Activated CD4-positive, CD25-positive, alpha-beta regulatory T cell treated with anti-CD3 and anti-CD28 coated beads, Interleukin-2, amount 50 U/mL, for 16 hours (primary cell): ENCODE results near the gene GALNT15.

Experiments
- DNase-seq: peaks from one replicate; pipeline ENCODE4 v3.0.0-alpha.2; 2020; ENCODE audit warnings: low read depth, low spot score

Gene GALNT15, protein sequence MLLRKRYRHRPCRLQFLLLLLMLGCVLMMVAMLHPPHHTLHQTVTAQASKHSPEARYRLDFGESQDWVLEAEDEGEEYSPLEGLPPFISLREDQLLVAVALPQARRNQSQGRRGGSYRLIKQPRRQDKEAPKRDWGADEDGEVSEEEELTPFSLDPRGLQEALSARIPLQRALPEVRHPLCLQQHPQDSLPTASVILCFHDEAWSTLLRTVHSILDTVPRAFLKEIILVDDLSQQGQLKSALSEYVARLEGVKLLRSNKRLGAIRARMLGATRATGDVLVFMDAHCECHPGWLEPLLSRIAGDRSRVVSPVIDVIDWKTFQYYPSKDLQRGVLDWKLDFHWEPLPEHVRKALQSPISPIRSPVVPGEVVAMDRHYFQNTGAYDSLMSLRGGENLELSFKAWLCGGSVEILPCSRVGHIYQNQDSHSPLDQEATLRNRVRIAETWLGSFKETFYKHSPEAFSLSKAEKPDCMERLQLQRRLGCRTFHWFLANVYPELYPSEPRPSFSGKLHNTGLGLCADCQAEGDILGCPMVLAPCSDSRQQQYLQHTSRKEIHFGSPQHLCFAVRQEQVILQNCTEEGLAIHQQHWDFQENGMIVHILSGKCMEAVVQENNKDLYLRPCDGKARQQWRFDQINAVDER

GRCh38 chr3:16174389-16174788, at the start of gene GALNT15:
Gene GALNT15, plus strand, starts transcription at chr3:16174680. Its CDS starts 472 bp downstream, at chr3:16175152.
- no peak for DNase-seq

DNA sequence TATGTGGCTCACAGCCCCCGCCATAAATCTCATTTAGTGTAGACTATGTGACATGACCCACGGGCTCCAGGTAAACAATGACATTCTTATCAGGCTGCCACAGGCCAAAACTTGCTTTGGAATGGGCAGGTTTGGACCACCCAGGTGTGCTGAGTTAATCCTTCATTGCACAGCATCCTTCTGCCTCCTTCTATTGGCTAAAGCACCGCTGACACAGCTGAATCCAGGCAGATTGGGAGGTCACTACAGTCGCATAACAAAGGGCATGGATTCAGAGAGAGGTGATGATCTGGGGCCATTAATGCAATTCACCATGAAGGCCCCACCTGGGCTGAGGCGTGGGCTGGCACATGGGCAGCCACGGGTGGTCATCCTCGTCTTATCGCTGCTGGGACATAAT, 47.8 kb upstream of the GALNT15 start:
- no peak for DNase-seq

DNA sequence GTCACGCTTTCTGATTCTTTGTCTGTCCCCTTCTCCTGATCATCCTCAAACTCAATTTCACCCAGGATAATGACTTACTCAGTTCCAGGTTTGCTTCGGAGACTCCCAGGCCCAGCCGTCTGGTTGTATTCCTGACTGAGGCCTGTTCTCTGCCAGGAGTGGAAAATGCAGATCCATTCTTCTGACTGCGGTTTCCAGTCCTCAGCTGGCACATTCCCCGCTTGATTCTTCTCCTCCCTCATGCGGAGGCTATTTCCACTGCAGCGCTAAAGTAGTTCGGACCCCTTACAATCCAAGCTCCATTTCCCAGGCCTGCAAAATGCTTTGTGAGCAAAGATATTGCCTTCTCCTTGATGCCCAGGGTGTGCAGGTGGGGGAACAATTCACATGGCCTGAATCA, 47.2 kb upstream of the GALNT15 start:
- no peak for DNase-seq

- DNase-seq: no peak
These were observed 44.4 kb upstream of the GALNT15 start for GRCh38 chr3:16130066-16130465.

DNA sequence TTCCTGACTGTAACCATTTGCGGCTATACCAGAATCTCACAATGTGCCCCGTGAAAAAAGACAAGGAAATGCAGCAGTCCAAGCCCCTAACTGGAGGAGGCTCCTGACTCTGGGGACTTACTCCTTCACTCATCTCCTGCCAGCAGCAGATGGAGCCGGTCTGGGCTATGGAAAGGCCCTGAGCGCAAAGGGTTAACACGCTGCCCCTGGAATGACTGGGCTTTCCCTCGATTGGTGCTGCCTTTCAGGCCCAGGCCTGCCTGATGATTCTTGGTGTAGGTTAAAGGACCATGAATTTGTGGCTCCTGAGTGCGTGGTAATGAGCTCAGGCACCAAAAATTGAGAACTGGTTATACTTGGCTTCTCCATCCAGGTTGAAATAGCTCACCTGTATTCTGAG, 42.3 kb upstream of the GALNT15 start:
- DNase-seq: no peak

DNA sequence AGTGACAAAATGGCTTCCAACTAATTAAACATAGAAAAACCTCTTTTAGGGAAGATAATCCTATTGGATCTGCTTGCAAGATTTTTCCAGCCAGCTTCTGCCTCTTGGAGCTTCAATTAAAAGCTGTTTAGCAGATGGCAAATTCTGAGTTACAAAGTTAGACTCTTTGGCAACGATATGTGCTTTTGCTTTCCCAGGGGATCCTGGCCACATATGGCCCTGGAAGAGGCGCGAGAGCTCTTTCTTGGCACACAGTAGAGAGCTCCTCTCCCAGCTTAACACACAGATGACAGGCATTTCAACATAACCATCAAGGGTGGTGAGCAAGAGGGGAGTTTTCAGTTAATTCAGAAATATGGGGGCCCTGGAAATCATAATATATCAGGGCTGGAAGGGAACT, 41.6 kb upstream of the GALNT15 start:
- no peak for DNase-seq

DNA sequence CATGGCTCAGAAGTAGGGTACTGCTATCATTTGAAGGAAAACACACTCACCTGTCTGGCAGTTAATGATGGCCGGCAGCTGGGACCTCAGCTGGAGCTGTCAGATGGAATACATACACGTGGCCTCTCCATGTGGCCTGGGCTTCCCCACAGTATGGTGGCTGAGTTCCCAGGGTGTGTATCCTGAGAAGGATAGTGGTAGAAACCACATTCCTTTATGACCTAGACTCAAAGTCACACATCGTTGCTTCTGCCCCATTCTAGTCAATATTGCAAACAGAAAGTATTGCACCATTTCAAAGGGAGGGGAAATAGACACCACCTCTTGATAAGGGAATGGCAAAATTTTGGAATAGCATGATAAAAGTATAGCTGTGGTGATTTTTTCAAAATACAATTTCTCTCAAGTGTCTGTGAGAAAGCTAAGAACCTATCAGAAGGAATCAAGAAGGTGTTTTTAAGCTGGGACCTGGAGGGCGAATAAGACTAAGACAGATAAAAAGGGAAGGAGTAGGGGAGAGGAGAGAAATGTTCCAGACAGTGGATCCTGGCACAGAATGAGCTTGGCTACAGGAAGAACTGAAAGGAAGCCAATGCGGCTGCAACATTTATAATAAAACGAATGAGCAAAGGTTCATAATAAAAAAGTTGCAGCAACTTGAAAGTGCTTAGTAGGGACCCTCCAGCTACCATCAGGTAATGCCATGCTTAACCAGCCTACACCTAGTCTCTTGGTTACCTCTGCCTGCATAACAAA, 40.1 kb upstream of the GALNT15 start:
- DNase-seq: no peak

GRCh38 chr3:16136055-16136454, 38.4 kb upstream of the GALNT15 start:
- no peak for DNase-seq

DNA sequence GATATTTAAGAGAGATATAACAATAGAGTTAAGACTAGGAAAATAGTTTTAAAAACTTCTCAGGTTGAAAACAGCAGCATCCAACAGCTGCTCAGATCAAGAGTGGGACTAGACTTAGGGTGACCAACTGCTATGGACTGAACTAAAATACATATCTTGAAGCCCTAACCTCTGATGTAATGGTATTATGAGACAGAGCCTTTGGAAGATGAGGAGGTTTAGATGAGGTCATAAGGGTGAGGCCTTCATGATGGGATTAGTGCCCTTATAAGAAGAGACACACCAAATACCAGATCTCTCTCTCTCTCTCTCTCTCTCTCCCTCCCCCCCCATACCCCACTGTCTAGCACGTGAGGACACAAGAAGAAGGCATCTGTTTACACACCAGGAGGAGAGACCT, 37.4 kb upstream of the GALNT15 start:
- no peak for DNase-seq

- no peak for DNase-seq
These were observed 36.5 kb upstream of the GALNT15 start for GRCh38 chr3:16137977-16138376.

GRCh38 chr3:16140116-16140893, 34.2 kb upstream of the GALNT15 start:
- no peak for DNase-seq

GRCh38 chr3:16140894-16141285, 33.6 kb upstream of the GALNT15 start:
- DNase-seq: no peak

DNA sequence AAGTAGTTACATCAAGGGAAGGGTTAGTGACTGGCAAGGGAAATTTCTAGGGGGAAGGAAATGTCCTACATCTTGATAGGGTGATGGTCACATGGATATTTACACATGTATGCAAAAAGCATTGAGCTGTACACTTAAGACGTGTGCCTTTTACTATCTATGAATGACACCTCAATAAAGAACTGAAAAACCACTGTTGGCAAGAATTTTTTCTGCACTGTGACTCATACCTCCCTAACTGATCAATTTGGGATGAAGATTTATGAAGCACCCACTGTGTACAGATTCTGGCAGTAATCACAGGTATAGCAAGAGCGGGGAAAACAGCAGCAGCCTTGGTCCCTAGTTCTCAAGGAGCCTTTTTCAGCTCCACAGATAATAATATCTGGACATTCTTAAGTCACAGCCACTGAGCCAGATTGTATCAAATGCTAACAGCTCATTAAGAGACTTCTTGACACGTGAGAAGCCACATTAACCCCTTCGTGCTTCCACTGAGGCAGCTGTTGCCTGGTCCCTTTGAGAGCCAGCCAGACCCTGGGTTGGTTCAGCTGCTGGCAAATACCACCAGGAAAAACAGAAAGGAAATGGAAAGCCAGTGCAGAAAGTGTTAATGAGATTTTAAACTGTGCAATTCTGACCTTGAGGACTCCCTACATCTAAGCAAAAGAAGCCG, 32.0 kb upstream of the GALNT15 start:
- DNase-seq: no peak

DNA sequence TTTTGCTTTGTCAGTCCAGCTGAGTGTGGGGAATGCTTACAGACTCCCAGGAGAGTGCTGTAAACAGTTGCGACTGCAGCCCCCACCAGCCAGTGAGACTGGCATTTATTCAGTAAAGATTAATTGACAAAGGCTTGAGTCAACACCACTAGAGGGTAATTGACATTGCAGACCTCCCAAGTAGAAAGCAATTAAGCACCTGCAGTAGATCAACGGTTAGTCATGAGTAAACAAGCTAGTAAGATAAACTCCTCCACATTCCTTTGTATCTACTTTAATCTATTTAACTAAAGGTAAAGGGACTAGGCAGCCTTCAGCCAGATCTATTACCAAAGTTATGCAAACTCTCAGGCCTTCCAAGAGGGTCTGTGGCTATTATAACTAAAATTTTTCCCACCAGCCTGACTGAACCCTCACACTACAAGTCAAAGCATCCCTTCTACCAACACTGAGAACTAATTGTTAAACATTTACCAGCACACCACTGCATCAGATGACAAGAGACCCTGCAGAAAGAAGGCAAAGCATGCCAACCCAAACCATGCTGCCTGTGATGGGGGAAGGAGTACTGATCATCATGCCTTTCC, 30.5 kb upstream of the GALNT15 start:
- no peak for DNase-seq

DNA sequence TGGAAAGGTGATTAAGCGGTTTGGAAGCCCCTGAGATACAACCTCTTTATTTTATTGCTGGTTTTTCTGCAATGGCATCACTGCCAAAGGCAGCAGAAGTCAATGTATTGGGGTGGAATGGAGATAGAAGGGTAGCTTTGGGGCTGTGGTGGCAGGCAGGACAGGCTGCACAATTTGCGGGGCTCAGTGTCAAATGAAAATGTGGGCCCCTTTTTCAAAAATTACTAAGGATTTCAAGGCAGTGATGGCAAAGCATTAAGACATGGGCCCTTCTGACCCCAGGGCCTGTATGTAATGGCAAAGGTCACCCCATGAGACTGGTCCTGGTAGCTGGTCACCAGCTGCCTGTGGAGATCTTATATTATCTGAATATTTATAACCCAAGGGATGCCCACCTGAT, 29.3 kb upstream of the GALNT15 start:
- no peak for DNase-seq

DNA sequence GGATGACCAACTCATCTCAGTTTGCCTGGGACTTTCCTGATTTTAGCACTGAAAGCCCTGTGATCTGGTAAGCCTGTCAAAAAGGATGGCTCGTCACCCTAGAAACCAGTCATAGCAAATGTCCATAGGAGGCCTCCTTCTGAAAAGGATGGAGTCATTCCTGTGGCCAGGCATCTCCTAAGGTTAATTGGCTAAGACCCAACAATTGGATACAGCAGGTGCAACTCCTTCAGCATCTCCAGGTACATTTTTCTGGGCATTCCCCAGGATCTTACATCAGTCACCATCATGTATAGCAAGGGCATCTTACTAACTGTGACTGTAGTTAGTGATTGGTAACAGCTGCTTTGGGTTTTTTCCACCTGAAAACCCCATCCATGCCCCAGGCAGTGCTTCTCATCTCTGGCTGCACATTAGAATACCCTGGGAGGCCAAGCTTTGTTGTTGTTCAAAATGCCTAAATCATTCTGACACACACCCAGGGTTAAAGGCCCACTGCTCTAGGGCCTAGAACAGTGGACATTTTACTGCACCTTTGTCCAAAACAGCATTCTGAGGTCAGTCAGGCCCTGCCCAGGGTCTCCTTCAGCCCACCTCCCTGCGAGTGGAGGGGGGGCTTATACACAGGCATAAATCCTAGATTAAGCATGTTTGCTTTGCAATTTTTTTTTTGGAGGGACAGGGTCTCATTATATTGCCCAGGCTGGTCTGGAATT, 28.3 kb upstream of the GALNT15 start:
- no peak for DNase-seq

- DNase-seq: no peak
These were observed 27.1 kb upstream of the GALNT15 start for GRCh38 chr3:16147220-16147994.

GRCh38 chr3:16148213-16148612, 26.3 kb upstream of the GALNT15 start:
- no peak for DNase-seq

DNA sequence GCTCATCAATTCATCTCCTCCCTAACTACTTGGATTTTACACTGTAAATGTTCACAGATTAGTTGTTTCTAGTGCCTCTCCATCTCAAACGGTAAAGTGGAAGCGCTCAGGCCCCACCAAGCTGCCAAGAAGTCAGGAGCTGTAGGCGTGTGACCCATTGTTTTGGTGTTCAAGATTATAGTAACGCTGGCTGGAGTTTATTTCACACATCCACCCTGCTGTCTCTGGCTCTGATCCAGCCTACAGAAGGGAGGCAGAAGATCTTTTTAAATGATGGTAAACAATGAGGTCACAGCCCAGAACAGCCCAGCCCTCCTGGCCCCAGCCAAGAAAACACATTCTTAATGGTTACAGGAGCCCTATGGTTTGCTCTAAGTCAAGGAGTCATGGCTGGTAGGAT, 25.7 kb upstream of the GALNT15 start:
- DNase-seq: no peak
